Measurements from ENCODE around the gene TSPAN17. TPM values are rescaled to one million over a fixed set of nuclear protein-coding genes. Genes with fewer than 3 reads are reported as not detected.

TSPAN17 gene
- total and polyA plus RNA-seq, 11 donors, result 15.4 to 59.3 (median 30.9) TPM

DNA sequence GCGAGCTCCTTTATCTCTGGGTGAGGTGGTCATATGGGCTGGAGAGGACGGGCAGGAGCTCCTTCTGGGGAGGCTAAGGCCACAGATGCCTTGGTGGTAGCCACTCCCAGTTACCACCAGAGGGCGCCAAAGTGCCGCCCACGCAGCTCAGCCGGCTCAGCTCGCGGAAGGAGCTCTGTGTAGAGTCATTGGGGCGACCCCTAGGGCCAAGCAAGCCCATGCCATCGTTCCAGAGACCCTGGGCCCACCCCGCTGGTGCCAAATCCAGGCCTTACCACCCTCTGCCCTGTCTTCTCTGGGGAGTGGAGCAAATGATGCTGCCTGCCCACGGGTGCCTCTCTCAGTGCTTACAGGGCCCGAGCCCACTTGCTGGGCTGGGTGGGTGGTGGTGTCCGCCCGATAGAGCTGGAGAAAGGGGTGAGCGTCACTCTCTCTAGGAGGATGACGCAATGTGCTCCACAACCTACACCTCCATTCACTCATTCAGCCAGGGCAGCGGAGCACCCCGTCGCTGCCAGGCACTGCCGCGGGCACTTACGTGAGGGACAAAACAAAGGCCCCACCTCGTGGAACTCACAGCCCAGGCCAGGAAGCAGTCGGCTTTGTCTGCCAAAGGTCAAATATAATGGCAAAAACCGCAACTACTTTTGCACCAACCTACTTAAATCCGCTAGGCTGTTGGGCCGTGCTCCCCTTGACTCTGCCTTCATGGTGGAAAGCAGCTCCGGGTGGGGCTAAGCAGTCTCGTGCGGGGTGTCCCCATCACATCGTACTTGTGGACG, 13.8 kb downstream of the TSPAN17 start:
- no peak overlapping the region for H3K4me3 ChIP-seq
- TF ChIP-seq CTCF (IDR thresholded peaks at IDR 0.05) (peak; percentile 85 to 100 (median 97)), POLR2A (IDR thresholded peaks at IDR 0.05) (no peak)
- H3K9me3 ChIP-seq, result no peaks in the 10 kb centered on the region
- 52 to 74% (median 63%) methylated on average over 21 to 33 of the region's 33 CpGs for WGBS, 4 donors
- peaks cover 0 to 19% (median 6%) of the 10 kb centered on the region in 9 donors for H3K36me3 ChIP-seq
- ATAC-seq, result peak; percentile 68 to 81 (median 77)
- intact Hi-C loops (cut with DNase I), result loop anchor here in 9 of 10 donors (2.0 to 10.0 kb wide), 7 partner anchors 154 to 452 kb away; partner anchors contain the start of gene UNC5A (in 1 of the 9)
- H3K27ac ChIP-seq, result no peak overlapping the region
- H3K4me1 ChIP-seq, result peaks cover 0 to 31% (median 12%) of the 10 kb centered on the region in 12 donors
- H3K27me3 ChIP-seq, result peaks cover 0 to 40% (median 14%) of the 10 kb centered on the region in 9 donors
- peak; percentile 71 to 87 (median 76) for DNase-seq

- intact Hi-C loops (cut with DNase I), result loop anchor here in 9 of 10 donors (2.0 to 10.0 kb wide), 7 partner anchors 153 to 451 kb away; partner anchors contain the start of gene UNC5A (in 1 of the 9)
- ATAC-seq, result no peak
- Histone ChIP-seq H3K9me3 (no peaks in the 10 kb centered on the region), H3K27me3 (peaks cover 0 to 40% (median 14%) of the 10 kb centered on the region in 9 donors), H3K36me3 (peaks cover 0 to 12% (median 6%) of the 10 kb centered on the region in 9 donors), H3K4me3 (no peak overlapping the region), H3K4me1 (peaks cover 0 to 31% (median 12%) of the 10 kb centered on the region in 12 donors), H3K27ac (no peak overlapping the region)
- 78 to 88% (median 80%) methylated on average over 10 of the region's 10 CpGs for WGBS, 4 donors
- TF ChIP-seq CTCF (IDR thresholded peaks at IDR 0.05) (no peak), POLR2A (IDR thresholded peaks at IDR 0.05) (no peak)
- DNase-seq, result peak in 2 of 5 donors; percentile 21 to 40
These were observed 14.4 kb downstream of the TSPAN17 start for GRCh38 chr5:176661676-176662075.

GRCh38 chr5:176662371-176663333, 15.4 kb downstream of the TSPAN17 start:
- DNase-seq, result peak in 2 of 5 donors; percentile 13 to 60

More at GRCh38 chr5:176662371-176663333, 15.4 kb downstream of the TSPAN17 start:
- H3K9me3 ChIP-seq, result no peaks in the 10 kb centered on the region
- H3K27me3 ChIP-seq, result peaks cover 0 to 41% (median 14%) of the 10 kb centered on the region in 9 donors
- WGBS, 4 donors, result 83 to 94% (median 87%) methylated on average over 16 to 21 of the region's 21 CpGs
- H3K27ac ChIP-seq, result no peak overlapping the region
- TF ChIP-seq POLR2A (IDR thresholded peaks at IDR 0.05) (no peak), CTCF (IDR thresholded peaks at IDR 0.05) (no peak)
- H3K4me3 ChIP-seq, result no peak overlapping the region
- H3K4me1 ChIP-seq, result peaks cover 0 to 30% (median 12%) of the 10 kb centered on the region in 12 donors
- intact Hi-C loops (cut with DNase I), result loop anchor here in 6 of 10 donors (5.0 to 10.0 kb wide), 4 partner anchors 152 to 450 kb away; partner anchors contain the start of gene UNC5A (in 1 of the 6)
- H3K36me3 ChIP-seq, result peaks cover 0 to 3% (median under 1%) of the 10 kb centered on the region in 9 donors
- ATAC-seq, result no peak
